GM21723 (cell line): ENCODE measurements around the gene CTIF.

Experiments used
- ATAC-seq: cut with Tn5 transposase; IDR thresholded peaks from one replicate; pipeline ENCODE4 v1.9.1; 2021; ENCODE audit warnings: mild to moderate bottlenecking, moderate library complexity; ENCODE audit not compliant: unreplicated experiment

The CTIF gene

DNA sequence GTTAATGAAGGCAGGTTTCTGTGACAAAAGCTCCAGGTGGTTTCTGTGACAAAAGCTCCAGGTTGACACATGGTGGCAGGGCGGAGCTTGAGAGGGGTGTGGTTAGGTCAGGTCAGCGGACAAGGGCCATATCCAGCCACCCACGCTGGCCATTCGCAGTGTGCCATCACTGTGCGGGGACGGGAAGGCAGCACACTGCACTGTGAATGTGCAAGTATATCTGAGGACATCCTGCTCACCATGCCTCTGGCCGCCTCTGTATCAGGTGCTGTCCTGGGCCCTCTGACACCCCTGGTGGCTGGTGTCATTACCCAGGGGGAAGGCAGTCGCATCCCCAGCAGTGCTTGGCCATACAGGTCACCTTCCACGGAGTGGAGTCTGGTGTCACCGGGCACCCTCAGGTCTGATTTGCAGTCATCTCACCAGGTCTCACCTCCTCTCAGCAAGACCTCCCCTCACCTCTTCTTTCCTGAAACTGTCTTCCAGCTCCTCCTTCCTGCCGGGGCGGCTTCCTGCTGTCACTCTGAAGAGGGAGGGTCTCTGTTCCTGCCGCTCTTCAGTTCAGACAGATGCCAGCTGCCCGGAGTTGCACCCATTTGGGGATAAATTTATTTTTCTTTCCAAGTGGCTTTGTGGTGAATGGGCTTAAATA, 34.9 kb downstream of the CTIF start:
- ATAC-seq = no peak

DNA sequence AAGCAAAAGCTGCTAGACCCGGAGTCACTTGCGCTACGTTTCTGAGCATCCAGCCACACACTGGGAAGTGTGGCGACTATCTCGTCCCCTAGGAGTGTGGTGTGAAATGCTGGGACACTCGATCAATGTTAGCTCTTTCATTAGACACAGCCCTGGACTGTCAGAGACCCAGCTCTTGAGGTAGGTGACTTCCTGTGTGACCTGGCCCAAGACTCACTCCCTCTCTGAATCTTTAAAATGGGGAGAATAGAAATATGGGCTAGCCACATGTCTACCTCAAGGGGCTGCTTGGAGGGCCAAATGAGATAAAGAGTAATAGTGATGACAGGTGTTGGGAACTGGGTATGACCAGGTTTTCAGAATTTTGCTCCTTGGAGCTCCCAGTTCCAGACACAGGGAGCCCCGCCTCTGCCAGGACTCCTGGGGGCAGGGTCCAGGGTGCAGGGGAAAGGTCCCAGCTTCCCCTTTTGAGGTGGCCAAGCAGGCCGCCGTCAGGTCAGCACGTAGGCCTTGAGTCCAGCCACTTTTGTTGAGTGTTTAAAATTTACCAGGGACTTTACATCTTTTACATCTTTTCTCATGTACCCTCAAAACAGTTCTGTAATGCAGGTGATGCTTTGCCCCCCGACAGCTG, 36.0 kb downstream of the CTIF start:
- ATAC-seq = no peak

DNA sequence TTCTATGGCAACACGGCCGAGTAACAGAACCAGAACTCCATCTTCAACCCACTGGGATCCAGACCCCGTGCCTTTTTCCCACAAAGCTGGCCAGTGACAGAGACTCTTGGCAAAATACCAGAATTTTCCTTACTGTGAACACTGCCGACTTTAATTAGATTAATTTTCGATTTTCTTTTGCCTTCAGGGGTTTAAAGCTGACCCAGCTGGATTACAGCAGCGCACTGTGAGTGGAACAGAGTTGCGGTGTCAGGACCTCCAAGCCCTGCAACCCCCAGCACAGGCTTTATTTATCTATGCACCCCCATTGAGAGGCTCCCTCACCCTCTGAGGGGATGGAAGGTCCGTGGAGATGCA, 36.4 kb downstream of the CTIF start:
- ATAC-seq = no peak

DNA sequence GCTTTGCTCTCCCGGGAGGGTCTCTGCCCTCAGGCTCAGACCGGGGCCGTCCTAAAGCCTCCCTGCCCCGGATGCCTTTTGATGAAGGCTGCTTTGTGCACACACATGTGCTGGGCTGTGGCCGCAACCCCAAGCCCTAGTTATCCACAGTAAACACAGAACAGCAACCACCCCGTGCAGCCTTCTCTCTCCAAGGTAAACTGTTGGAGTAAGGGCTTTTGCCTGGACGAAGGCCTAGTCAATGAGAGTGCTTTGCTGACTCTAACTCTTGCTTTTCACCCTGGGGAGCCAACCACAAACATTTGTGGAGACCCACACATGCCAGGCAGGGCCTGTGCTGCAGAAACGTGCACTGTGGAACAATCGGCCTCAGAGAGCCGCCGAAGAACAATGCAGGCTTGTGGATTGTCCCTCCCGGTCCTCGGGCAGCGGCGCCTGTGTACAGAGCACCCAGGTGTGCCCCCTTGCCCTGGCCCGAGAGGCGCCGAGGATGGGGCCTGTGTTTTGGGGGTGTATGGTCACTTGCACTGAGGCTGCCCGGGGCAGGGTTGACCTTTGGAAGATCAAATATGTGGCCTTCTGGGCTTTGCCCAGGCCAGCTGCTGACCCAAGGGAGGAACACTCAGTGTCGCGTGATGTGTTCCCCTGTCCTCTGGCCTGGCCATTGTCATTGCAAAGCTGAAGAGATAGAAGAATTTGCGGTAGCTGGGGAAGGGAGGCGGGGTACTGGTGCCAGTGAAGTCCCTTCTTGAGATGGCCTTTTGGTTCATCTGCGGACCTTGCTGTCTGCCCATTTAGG, 37.0 kb downstream of the CTIF start:
- no peak for ATAC-seq

DNA sequence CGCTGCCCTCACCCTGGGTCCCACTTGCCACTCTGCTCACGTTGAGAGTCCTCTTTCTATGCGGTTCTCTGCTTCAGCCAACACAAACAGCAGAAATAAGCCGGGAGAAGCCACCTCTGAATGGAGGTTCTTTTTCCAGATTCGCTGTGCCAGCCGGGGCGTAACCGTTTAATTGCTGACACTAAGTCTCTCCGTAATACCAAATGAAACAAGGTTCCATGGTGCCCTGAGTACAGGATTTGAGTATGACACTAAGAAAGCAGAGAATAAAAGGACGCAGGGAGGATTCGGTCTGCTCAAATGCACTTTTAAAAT, 37.6 kb downstream of the CTIF start:
- ATAC-seq = no peak

DNA sequence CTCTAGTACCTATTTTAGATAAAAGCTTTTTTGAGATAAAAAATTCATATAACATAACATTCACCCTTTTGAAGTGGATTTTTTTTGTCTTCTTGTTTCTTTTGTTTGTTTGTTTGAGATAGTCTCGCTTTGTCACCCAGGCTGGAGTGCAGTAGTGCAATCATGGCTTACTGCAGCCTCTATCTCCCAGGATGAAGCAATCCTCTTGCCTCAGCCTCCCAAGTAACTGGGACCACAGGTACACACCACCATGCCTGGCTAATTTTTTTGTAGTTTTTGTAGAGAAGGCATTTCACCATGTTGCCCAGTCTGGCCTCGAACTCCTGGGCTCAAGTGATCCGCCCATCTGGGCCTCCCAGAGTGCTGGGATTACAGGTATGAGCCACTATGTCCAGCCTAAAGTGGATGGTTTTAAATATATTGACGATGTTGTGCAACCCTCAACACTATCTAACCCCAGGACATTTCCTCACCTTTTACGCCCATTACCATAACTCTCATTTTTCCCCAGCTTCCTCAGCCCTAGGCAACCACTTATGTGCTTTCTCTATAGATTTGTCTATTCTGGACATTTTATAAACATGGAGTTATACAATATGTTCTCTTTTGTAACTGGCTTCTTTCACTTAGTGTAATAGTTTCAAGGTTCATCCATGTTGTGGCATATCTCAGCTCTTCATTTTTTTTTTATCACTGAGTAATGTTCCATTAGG, 38.8 kb downstream of the CTIF start:
- no peak for ATAC-seq

DNA sequence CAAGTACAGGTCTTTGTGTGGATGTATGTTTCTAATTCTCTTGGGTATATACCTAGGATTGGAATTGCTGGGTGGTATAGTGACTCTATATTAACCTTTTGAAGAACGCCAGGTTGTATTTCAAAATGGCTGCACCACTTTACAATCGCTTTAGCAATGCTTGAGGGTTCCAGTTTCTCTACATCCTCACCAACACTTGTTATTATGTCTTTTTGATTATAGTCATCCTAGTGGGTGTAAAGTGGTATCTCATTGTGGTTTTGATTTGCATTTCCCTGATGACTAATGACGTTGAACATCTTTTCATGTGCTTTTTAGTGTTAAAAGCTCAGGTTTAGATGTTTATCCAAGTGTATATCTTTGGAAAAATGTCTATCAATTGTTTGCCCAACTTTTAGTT, 39.5 kb downstream of the CTIF start:
- ATAC-seq = no peak

DNA sequence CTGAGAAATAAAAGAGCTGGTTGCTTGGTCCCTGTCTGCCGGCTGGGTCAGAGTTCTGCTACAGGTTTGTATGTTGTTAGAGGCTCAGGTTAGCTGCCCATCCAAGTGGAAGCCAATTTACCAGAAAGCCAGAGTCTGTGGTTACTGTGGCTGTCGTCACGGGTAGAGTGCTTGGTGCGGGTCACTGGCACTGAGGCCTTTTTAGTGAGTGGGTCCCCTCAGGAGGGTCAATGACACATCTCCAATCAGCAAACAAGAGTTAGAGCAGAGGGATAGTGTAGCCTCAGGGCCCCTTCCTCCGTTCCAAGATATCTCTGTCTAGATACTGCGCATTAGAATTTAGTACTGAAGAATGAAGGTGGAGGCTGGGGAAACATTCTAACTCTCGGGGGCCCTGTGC, 41.2 kb downstream of the CTIF start:
- no peak for ATAC-seq

DNA sequence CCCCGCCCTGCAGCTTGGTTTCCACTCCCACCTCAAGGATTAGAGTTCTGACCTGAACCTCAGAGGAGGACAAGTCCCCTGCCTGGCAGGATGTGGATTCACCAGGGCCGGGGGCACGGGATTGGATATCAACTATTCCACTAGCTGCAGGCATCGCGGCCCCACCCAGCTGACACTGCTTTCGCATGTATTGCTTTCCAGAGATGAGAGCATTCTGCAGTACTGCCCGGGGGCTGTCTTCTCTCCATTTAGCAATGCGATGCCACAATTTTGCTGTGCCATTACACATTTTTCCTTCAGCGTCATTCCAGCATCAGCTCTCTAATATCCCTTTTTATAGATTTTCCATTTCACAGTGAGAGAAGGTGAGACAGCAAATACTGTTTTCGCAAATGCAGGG, 42.0 kb downstream of the CTIF start:
- no peak for ATAC-seq

DNA sequence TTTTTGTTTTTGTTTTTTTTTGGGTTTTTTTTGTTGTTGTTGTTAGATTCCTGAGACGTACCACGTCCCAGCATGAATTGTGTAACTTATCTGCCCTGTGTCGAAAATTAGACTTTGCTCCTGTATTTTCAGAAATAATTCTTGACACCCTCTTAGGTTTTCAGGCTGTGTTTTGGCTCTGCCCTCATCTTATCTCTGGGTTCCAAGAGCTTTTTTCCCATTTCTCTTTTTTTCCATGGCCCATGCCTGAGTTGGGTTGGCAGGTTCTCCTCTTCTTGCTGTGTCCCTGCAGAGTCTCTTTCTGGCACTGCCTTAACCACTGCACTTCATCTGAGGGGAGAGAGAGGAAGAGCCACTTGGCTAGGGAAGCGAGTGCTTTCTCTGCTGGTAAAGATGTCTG, 42.4 kb downstream of the CTIF start:
- no peak for ATAC-seq

DNA sequence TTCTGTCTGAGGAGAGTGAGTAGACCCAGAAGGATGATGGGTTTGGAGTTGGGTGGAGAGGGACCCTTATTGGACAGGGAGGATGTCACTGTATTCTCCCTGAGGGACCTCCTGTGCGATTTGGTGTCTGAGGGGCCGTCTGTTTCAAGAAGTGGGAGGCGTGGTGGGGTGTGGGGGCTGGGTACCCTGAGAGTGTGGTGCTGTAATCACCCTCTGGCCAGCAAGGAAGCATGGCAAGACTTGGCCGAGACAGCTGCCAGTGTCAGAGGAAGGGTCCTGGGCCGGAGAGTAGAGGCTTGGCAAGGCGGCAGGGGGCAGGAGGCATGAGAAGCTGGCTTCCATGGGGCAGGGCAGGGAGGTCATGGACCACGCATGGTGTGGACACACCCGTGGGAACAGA, 43.1 kb downstream of the CTIF start:
- ATAC-seq = no peak

DNA sequence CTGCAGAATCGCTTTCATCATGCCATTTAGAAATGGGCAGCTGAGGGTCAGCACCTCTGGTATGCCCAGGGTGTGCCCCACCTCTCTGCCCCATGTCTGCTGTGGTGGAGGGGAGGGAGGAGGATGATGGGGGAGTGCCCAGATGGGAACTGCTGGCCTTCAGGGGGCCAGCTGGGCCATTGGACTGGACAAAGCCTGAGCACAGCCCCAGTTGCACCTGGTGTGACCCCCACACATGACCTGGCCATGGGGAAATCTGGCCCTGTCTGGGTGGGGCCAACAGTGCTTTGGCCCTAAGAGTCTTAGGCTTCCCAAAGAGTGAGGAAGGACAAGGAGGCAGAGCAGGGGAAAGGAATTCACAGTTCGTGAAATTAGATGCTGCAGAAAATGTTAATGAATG, 44.1 kb downstream of the CTIF start:
- no peak for ATAC-seq

DNA sequence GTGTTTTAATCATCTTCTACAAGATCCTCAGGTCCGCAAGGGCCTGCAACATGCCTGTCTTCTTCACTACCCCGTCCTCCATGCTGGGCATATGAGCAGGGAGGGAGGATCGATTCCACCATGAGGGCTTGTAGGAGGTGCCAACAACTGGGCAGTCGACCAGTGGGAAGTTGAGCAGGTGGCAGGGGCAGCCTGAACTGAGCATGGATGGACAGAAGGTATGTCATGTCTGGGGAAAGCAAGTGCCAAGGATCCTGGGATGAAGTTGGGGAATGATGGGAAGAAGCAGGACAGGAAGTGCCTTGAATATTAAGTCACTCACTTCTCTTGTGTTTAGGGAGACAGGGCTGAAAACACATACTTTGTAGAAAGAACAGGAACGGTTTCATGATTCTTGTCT, 44.7 kb downstream of the CTIF start:
- ATAC-seq = no peak

DNA sequence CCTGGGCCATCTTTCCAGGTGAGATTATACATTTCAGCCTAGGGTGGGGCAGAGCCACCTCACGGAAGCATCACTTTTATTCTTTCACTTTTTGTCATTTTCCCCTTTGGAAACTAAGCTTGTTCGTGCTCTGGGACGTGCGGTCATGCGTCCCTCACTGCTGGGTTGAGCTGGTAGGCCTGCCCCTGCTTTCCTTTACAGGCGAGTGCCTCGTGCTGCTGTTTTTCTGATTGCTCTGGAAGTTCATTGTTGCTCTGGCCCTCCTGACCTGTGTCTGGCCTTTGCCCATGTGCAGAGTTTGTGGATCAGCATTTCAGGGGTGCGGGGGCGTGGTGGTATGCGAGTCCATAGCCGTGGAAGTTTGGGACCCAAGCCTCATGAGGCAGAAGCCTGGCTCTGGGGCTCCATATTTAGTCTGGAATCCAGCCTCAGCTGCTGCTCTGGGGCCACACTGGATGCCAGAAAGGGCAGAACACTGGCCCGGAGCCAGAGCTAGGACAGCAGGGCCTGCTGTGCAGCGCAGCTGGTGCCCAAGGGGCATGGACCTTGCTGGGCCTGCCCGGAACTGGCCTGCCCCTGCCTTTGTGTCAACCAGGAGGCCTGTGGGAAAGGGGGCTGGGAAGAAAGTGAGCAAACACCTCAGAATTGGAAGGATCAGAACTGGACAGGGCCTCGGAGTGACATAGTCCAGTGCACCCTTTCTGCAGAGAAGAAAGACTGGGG, 51.1 kb downstream of the CTIF start:
- no peak for ATAC-seq

DNA sequence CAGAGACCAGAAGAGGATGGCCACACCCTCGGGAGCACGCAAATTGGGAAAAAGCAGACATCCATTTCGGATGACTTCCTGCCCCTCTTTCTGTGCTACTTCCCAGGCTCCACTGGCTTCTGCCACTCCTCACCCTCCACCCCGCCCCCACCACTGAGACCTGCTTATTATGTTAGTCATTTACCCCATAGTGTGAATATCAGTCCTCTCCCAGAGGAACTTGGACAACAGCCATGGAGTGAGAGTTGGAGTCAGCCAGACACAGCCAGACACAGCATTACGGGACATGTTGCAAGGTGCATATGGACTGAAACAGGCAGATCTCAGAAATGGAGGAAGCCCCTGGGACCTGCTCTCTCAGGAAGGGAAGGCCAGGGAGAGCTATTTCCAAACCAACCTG, 51.8 kb downstream of the CTIF start:
- ATAC-seq = no peak

DNA sequence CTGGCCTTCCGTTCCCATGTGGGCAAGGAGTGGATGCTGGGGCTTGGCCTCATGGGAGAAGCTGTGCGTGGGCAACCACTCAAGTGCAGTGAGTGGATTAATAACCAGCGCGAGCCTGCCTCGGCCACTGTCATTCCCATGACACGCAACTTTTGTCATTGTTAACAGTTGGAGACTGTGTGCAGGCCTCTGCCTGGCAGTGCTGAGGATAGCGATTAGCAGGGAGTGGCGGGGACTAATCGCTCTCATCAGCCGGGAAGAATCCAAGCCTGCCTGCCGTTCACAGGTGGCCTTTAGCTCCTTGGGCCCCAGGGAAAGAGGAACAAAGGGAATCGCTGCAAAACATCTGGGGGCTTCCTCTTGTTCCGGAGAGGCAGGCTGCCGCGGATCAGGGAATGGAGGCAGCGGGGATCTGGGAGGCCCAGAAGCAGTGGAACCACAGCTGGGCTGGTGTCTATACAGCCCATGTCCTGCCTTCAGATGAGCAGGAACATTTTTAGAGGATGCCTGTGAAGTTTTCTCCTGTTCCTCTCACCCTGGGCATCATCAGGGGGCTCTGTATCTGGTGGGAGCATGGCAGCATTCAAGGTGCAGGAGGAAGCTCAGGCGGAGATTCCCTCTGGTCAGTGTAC, 53.8 kb downstream of the CTIF start:
- ATAC-seq = no peak

DNA sequence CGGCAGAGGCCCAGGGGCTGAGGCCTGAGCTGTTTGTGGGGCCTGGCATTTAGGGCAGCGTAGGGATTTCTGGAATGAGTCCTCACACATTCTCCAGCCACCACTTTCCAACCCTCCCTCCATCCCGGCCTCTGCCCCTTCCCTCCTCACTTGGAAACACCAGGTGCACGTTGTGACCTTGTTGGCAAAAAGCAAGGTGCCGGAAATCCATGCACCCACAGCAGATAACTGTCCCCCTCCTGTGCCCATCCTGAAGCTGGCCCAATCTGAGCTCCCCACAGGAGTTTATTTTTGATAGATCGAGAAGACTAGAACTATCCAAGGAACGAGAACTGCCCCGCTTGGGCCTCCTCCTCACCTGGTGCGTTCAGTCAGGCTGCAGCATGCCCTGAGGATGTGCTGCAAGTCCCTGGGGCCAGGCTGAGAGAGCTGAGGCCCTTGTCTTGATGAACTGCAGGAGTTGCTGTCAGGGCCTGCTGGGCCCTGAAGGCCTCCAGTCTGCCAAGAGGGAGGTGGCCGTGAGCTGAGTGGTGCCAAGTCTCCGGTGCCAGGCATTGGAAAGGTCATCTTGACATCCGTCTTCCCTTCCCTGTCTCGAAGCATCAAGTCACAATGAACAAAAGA, 55.8 kb downstream of the CTIF start:
- no peak for ATAC-seq

DNA sequence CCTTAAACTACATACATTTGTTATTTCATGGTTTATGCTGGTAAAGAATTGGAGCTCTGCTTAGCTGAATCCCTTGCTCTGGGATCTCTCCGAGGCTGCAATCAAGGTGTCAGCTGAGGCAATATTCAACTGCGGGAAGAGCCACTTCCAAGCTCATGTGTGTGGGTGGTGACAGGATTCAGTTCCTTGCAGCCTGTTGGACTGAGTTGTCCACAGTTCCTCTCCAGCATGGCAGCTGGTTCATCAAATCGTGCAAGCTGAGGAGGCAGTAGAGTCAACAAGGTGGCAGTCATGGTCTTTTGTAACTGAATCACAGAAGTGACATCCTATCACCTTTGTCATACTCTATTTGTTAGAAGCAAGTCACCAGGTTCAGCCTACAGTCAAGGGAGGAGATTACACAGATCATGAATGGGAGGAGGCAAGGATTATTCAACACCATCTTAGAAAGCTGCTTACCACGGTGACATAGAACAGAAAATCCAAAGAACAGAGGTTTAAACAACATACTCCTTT, 56.9 kb downstream of the CTIF start:
- no peak for ATAC-seq

DNA sequence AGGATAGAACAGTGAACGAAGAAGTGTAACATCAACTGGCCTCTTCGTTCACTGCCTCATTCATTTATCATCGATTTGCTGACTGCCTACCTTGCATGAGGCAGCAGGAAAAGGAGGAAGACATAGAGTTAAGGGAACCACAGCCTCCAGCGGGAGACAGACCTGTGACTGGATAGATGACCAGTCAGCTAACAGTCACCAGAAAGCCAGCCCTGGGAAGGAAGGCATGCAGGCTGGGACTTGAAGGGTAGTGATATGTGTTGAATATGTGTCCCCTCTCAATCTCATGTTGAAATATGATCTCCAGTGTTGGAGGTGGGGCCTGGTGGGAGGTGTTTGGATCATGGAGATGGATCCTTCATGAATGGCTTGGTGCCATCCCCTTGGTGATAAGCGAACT, 58.3 kb downstream of the CTIF start:
- ATAC-seq = no peak

DNA sequence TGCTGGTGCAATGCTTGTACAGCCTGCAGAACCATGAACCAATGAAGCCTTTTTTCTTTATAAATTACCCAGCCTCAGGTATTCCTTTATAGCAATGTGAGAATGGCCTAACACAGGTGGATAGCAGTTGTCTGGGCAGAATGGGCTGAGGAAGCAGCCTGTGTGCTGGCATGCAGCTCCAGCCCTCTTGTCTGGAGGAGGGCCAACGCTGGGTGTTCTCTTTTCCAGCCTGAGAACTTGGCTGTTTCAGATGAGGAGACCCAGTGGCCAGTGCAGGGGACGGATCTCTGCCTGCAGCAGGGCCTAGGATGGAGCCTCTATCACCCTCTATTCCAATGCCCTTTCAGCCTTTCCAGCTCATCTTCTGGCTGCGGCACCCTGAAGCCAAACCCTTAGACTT, 58.8 kb downstream of the CTIF start:
- ATAC-seq = no peak
